Midbrain (tissue), 1 donor: ENCODE measurements around the gene PLK2.
A peak's percentile ranks its signal among the peaks of the same experiment; 100 is the strongest.

ENCODE experiments used
- DNase-seq: peaks from one replicate; lab custom pipeline; 2025; lab: John Stamatoyannopoulos, UW

Gene PLK2

DNA sequence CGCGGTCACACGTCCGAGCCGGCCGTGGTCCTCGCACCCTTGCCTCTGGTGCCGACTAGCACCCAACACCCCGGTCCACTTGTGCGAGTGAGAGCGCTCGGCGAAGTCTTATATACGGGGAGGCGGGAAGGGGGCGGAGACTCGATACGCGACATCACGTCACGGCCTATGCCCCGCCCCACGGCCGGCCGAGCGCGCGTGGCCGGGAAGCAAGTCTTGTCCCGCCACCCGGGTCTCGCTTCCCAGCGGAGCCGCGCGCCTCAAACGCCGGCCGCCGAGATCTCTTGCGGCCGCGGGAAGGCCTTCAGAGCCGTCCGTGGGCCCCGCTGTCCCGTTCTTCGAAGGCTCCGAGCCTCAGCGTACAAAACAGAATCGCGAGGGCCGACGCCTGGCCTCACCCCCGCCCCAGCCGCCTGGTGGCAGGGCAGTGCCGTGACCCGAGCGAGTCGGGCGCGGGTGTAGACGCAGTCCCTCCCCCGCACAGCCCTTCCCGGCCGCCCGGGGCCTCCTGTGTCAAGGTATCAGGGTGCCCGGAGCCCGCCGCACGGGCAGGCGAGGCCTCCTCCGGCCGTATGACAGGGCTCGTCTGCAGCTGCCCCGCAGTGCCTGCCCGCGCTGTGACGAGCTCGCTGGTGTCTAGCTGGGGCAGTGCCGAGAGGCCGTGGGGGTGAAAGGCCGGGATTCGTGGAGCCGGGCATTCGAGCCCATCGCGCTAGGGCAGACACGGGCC is at the start of gene PLK2:
PLK2 (minus strand) TSS at position 85 of the 730 bp plus-strand sequence. CDS start 127 bp downstream, outside the sequence.
- DNase-seq: peak; percentile 97

DNA sequence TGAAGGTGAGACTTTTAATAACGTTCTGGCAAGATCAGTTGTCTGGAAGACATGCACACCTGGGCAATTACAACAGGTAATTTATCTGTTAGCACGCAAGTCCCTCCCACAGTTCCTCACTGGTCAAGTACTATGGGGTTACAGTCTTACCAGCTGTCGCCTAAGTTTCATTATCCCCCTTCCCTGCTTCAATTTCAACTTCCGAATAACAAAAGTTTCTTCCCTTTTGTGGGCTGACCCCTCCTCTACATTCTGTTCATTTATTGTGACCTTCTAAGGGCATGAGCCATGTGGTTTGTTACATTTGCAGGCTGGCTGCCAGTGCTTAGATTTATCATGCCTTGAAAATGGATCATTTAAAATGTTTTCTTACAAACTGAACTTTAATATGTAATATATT is 47.8 kb upstream of the PLK2 start:
- DNase-seq: no peak

DNA sequence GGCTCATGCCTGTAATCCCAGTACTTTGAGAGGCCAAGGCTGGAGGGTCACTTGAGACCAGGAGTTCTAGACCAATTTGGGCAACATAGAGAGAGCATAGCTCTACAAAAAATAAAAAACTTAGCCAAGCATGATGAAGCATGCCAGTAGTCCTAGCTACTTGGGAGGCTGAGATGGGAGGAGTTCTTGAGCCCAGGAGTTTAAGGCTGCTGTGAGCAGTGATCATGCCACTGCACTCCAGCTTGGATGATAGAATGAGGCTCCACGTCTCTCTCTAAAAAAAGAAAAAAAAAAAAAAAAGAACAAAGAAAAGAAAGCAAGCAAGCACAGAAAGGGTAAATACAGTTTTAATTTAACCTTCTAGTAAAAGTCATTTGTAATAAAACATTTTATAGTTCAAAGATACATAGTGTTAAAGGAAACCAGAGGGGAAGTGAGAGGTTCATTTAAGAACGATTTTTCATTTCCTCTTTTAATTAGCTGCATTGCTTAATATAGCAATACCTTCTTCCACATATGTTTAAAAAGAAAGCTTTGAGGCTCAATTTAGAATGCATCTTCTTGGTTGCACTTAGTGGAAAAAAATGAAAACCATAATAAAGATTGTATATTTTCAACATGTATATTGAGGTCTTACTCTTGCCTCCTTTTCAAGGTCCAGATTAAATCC is 46.2 kb upstream of the PLK2 start:
- no peak for DNase-seq

DNA sequence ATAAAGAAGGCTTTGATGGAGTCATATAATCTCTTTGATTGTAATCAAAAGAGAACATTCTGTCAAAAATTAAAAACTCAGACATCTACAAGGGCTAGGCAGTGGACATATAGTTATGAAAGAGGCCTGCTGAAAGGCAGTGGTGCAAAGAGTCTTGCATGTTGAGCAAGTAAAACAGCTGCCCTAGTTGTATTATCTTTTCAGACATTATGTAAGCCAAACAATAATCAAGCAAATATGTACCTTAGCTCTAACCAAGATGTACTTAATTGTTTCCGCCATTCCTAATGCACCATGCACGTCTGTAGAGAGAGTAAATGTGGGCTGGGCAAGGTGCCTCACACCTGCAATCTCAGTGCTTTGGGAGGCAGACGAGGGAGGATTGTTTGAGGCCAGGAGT is 45.6 kb upstream of the PLK2 start:
- DNase-seq: no peak

DNA sequence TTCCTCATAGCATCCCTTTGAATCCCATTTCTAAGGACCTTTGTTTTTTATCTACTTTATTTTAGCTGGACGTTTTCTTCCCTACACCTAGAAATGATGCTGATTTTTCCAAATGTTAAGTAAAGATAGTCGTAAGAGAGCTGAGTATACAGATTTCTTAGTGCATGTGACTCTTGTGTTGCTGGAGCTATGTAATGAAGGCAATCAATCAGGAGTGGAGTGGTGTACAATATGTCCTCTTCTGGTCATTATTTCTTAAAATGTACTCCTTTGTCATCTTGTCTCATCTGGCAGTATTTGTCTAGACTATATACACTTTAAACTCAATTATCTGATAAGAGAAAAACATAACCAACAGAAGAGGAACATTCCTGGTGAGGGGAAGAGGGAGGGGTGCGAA is 44.9 kb upstream of the PLK2 start:
- no peak for DNase-seq

DNA sequence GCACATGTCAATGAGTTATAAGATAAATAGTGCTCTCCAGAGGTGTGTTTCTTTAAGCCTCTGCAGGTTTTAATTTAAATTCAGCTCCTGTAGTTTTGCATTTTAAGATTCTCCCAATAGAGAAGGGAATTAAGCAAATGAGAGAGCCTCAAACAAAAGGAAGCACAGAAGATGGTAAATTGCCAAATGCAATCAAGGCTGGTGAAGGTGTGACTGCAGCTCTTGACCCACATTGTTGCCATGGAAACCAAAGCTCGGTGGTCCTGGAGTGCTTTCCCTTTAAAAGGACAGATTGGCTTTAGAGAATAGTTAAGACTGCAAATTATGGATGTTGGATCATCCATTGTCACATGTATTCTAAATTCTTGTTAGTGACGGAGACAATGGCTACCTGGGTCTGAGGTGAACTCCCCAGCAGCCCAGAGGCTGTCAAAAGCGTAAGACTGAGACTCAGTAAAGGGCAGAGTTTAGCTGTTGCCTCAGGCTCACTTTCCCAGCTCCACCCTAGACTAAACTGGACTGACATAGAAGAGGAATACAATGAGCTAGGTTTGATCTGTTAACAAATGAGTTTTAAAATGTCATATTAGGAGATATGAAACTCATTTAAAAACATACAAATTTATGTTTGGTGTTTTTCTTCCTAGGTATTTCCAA is 43.6 kb upstream of the PLK2 start:
- no peak for DNase-seq

DNA sequence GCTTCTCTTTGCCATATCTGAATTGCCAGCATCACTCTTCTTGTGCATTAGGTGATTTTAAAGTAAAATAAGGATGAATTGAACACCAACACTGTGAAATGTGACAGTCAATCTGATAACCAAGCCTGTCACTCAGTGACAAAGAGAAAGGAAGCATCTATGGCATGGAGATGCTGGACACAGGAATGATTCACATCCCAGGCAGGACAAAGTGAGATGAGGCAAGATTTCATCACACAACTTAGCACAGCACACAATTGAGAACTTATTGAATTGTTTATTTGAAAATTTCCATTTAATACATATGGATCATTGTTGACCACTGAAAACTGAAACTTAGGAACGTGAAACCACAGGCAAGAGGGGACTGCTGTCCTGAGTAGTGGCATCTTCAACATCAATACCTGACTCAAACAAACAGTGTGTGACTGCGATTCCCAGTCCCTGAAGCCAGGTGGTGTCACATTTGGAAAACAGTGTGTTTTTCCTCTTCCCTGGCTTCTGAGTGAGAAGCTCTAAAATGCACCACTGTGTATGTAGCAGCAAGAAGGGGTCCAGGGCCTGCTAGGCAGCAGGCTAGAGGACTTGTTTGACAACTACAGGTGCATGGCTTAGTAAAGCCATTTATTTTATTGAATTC is 42.0 kb upstream of the PLK2 start:
- DNase-seq: no peak

DNA sequence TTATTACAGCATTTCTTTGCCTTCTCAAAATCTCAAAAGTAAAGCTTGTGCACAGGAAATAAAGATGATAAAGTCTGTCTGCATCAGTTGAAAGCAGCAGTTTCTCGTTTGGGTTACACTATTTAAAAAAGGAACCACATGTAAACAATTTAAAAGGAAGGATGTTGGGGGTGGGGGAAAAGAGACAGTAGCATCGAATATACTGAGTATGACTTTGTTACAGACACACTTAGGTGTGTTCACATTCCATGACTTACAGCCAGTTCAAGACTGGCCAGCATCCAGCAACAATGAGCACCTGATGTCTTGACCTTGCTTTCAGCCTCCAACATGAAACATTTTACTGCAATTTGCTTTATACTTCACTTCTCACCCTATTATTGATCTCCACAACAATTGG is 40.1 kb upstream of the PLK2 start:
- no peak for DNase-seq

DNA sequence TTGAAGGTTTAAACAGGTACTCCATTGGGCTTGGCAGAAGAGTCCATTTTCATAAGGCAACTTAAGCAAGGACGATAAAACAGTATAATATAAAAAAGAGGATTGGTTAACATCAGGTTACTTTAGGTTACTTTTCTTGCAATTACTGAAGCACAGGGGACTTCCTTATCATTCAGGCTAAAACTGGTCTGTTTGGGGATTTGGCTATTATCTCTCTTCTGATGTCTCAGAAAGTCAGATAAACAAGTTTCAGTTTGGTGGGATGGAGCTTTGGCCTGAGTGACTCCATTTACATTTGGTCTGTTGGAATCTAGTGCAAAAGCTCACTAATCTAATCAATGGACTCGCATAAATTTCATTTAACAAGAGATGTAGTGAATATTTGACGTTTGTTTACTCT is 39.3 kb upstream of the PLK2 start:
- DNase-seq: no peak

DNA sequence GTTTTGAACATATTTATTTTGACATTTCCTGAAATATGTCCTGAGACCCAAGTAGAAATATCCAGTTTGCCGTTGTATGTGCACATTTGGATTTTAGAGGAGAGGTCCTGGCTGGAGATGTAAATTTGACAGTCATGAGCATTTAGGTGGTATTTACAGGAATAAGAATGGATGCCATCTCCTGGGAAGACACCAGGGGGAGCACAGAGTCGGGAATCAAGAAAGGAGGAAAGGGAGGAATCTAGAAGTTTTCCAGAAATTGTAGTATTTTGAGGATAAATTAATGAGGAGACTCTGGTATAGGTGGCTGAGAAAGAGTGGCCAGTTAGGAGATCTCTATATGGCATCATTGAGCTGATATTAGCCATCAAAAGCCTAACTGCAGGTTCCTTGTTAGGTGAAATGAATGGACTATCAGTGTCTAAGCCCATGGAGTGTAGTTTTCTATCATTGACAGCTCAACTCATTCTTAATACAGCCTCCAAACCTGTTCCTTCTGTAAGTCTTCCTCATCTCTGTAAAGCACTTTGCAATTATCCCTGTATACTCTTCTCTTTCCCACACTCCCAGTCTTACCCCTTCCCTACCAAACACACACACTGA is 38.6 kb upstream of the PLK2 start:
- peak; percentile 42 for DNase-seq

DNA sequence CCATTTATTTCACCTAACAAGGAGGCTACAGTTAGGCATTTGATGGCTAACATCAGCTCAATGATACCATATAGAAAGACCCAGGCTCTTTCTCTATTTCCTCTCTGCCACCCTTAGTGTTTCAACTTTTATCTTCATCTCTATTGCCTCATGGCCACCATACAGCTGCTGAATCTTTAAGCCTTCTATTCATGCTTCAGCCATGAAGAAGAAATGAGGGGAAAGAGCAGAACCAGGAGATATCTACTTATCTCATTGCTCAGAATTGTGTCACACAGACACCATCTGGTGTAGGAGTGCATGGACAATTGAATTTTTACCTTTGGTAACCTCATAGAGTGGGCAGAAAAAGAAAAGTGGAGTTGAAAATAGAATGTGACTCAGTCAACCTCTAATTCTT is 38.0 kb upstream of the PLK2 start:
- DNase-seq: no peak

DNA sequence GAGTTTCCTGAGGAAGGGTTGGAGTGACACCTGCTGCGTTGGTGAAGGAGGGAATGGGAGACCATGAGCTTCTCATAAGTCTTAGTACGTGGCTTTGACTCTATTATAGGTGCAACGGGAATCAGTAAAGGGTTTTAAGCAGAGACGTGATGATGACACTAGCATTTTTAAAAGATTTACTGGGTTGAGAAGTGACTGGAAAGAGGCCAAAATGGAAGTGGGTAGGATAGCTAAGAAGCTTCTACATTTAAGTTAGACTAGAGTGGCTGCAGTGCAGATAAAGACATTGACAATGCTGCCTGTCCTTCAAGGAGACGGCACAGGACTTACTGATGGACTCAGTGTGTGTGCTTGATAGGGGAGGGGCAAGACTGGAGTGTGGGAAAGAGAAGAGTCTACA is 37.5 kb upstream of the PLK2 start:
- no peak for DNase-seq

DNA sequence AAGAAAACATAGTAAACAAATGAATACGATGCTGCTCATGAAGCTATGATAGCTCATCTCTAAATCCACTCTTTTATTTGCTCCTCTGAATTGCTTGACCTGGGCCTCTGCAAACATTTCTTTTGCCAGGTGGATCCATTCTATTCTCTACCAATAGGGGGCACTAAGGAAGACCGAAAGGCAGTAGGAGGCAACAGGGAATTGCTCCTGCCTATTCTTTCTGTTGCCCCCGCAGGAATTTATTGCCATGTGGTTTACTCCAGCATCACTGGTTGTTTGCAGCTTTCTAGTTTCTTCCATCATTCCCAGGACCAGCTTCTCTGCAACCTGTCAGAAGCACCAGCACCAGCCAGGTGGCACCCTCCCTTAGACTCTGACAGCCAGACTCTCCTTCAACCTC is 36.6 kb upstream of the PLK2 start:
- no peak for DNase-seq

DNA sequence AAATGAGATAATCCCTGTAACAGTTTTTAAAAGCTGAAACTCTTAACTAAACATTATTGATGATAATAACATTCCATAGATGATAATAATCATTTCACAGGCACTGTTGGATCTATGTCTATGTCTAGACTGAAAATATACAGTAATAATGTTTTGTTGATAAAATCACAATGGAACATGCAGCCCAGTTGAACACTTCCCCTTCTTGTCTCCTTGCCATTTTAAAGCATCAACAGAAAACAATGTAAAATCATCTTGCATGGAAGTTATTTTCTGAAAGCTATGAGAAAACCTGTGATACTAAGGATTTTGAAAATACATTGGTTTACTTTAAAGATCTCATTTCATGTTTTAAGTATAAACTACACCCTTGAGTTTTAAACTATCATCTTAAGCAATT is 33.3 kb upstream of the PLK2 start:
- no peak for DNase-seq

DNA sequence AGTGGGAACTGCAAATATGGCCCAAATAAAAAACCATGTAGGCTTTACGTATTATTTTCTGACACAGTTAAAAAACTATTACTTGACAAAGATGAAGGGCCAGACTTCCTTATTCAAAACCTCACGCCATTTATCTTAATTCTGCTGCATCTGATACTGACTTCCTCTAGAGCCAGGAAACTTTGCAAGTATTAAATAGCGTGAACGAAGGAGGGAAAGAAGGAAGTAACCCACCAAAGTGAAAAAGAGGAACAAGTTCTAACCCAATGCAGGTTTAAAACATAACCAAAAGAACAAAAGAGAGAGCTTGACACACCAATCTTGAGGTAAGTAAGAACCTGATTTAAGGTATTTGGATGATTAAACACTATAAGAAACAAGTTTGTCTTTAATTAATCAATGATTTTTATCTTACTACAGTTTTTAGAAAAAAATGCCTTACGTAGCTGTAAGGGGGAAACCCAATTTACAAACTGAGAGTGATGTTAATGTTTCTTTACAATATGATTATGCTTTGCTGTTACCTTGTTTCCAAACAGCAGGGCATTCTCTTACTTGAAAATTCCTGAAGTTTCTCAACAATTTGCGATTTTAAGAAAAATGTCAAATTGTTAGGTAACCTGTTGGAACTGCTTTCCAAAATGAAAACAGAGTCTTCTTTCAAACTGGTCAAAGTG is 31.5 kb upstream of the PLK2 start, which contains the start of gene GAPT:
GAPT (plus strand) TSS at position 220 of the 677 bp plus-strand sequence. CDS start 3,102 bp downstream, outside the sequence.
- no peak for DNase-seq

DNA sequence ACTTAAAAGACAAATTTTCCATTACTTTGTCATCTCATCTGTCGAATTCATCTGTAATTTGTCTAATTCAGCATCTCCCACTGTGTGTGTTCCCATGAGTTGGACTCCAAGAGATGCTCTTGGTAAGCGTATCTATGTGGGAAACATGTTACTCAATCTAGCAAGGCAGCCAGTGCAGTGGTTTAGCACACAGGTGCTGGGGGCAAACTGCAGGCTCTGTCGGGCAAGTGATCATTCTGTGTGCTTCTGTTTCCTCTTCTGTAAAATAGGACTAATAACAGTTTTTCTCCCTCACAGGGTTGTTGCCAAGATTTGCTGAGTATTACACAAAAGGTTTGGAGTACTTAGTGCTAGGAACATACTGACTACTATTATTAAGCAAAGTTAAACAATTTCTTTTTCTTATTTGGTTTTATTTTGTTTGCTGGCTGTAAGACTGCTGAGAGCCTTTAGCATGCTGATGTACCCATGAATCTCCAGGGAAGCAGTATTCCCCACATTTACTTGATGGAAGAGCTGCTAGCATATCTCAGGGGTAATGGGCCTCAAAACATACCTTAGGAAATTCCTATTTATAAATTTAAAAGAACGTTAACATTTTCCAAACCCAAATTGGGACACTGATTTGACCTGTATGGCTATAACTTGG is 30.6 kb upstream of the PLK2 start:
- DNase-seq: no peak

DNA sequence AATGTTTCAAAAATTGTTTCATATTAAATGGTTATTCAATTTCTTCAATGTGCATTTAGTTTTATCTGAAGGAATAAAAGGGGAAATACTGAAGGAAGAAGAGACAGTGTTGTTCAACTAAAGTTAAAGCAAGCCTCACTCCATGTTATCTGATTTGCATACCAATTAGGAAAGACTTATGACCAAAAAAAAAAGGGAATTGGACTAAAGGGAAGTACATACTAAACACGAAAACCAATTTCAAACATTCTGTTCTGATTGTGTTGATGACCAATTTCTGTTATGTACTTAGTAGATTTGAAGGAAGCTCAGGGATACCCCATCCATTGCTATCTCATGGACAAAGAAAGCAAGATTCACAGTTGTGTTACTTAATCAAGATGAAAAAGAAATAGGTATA is 26.4 kb upstream of the PLK2 start:
- DNase-seq: no peak

DNA sequence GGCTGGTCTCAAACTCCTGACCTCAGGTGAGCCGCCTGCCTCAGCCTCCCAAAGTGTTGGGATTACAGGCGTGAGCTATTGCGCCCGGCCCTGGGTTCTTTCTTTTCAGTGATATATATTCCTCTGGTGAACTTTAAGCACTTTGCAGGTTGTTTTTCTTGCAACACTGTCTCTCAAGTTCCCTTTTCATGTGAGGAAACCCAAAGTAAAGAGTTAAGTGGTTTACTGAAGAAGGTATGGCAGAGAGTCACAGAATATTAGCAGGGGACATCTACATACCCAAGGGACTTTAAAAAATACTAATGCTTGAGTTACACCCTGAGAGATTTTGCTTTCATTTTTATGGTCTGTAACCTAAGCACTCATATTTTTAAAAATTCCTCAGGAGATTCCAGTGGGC is 24.6 kb upstream of the PLK2 start:
- DNase-seq: no peak

DNA sequence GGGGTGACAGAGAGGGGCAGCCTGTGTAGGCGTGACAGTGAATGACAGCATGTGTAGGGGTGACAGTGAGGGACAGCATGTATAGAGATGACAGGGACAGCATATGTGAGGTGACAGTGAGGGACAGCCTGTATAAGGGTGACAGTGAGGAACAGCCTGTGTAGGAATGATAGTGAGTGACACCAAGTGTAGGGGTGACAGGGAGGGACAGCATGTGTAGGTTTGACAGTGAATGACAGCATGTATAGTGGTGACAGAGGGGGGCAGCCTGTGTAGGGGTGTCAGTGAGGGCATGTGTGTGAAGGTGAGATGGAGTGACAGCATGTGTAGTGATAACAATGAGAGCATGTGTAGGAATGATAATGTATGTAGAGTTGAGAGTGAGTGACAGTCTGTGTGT is 22.6 kb upstream of the PLK2 start:
- DNase-seq: no peak

DNA sequence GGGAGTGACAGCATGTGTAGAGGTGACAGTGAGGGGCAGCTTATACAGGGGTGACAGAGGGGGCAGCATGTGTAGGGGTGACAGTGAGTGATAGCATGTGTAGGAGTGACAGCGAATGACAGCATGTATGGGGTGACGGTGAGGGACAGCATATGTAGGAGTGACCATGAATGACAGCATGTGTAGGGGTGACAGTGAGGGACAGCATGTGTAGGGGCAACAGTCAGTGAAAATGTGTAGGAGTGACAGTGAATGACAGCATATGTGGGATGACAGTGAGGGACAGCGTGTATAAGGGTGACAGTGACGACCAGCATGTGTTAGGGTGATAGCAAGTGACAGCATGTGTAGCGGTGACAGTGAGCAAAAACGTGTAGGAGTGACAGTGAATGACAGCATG is 21.9 kb upstream of the PLK2 start:
- DNase-seq: no peak

DNA sequence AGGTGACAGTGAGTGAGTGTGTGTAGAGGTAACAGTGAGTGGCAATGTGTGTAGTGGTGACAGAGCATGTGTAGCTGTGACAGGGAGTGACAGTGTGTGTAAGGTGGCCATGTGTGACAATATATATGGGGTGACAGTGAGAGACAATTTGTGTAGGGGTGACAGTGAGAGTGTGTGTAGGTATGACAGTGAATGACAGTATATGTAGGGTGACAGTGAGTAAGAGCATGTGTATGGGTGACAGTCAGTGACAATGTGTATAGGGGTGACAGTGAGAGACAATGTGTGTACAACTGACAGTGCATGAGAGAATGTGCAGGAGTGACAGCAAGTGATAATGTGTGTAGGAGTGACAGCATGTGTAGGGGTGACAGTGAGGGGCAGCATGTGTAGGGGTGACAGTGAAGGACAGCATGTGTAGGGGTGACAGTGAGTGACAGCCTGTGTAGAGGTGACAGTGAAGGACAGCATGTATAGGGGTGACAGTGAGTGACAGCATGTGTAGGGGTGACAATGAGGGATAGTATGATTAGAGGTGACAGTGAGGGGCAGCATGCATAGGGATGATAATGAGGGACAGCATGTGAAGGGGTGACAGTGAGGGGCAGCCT is 21.3 kb upstream of the PLK2 start:
- DNase-seq: no peak
